ENCODE results near the gene MYO15A. TPM values are rescaled to one million over a fixed set of nuclear protein-coding genes. Genes with fewer than 3 reads are reported as not detected.

MYO15A gene
- total and polyA plus RNA-seq, 2 experiments from 2014 or later, result 1.0 to 2.2 TPM

GRCh38 chr17:18227635-18228034 lies 119.1 kb downstream of the MYO15A start:
- no peak for ATAC-seq
- no peaks in the 10 kb centered on the region for H3K9me3 Mint-ChIP-seq
- TF ChIP-seq ZNF114 (CRISPR knock-in tag; IDR thresholded peaks at IDR 0.05), result no peak
- TF ChIP-seq ZNF462 (CRISPR knock-in tag; IDR thresholded peaks at IDR 0.05), result no peak
- TF ChIP-seq STAT1 (IDR thresholded peaks at IDR 0.05; ENCODE audit: unreplicated experiment), result no peak
- Histone ChIP-seq H3K4me1 (ENCODE audit: insufficient read depth) (peaks cover 16% of the 10 kb centered on the region), H2AFZ (no peak overlapping the region), H3K27ac (ENCODE audit: low read depth) (no peak overlapping the region), H3F3A (replicated peaks; ENCODE audit: low read depth) (0 out of 2 replicates have a peak, but pooled peaks cover 3% of the 10 kb centered on the region), H4K20me1 (replicated peaks; ENCODE audit: insufficient read depth) (peaks cover 4% of the 10 kb centered on the region), H3K27me3 (ENCODE audit: insufficient read depth) (no peaks in the 10 kb centered on the region), H3K9me2 (ENCODE audit: insufficient read depth) (no peaks in the 10 kb centered on the region), H3K79me2 (replicated peaks; ENCODE audit: insufficient read depth) (peaks cover 58% of the 10 kb centered on the region), H3K4me2 (no peak overlapping the region), H3K4me3 (no peak overlapping the region), H3K36me3 (ENCODE audit: insufficient read depth) (no peaks in the 10 kb centered on the region)
- no peaks in the 10 kb centered on the region; the same call in 2 of the 3 replicates for H3K36me3 Mint-ChIP-seq (ENCODE audit: low read depth)
- peaks cover 15% of the 10 kb centered on the region for H3K27me3 Mint-ChIP-seq (ENCODE audit: insufficient read depth, low read depth, poor library complexity)
- peak overlapping the region; percentile 30; the same call in 2 of the 3 replicates for H3K4me3 Mint-ChIP-seq
- DNase-seq (ENCODE audit: low spot score), result no peak
- H3K4me1 Mint-ChIP-seq, result peaks cover 23% of the 10 kb centered on the region
- no peak overlapping the region; the same call in 1 of the 2 replicates for H3K27ac Mint-ChIP-seq

- 0 out of 2 replicates have a peak, but pooled peaks cover 3% of the 10 kb centered on the region for H3F3A ChIP-seq (replicated peaks; ENCODE audit: low read depth)
- H2AFZ ChIP-seq, result no peak overlapping the region
- Mint-ChIP-seq H3K4me1 (peaks cover 23% of the 10 kb centered on the region), H3K36me3 (ENCODE audit: low read depth) (no peaks in the 10 kb centered on the region; the same call in 2 of the 3 replicates), H3K27me3 (ENCODE audit: insufficient read depth, low read depth, poor library complexity) (peaks cover 15% of the 10 kb centered on the region), H3K9me3 (no peaks in the 10 kb centered on the region), H3K27ac (peak overlapping the region; percentile 12), H3K4me3 (peak overlapping the region; percentile 3; the same call in 1 of the 3 replicates)
- H3K36me3 ChIP-seq (ENCODE audit: insufficient read depth), result no peaks in the 10 kb centered on the region
- H3K79me2 ChIP-seq (replicated peaks; ENCODE audit: insufficient read depth), result peaks cover 58% of the 10 kb centered on the region
- no peak overlapping the region for H3K4me3 ChIP-seq
- H3K27ac ChIP-seq (ENCODE audit: low read depth), result no peak overlapping the region; the same call in 1 of the 2 replicates
- H3K9me2 ChIP-seq (ENCODE audit: insufficient read depth), result no peaks in the 10 kb centered on the region
- H4K20me1 ChIP-seq (replicated peaks; ENCODE audit: insufficient read depth), result peaks cover 4% of the 10 kb centered on the region
- H3K4me1 ChIP-seq (ENCODE audit: insufficient read depth), result peaks cover 16% of the 10 kb centered on the region
- H3K27me3 ChIP-seq (ENCODE audit: insufficient read depth), result no peaks in the 10 kb centered on the region
- DNase-seq (ENCODE audit: low spot score), result no peak
- no peak for ATAC-seq
- no peak overlapping the region for H3K4me2 ChIP-seq
- no peak for TF ChIP-seq CREB1 (CRISPR knock-in tag; IDR thresholded peaks at IDR 0.05; ENCODE audit: low read depth)
- TF ChIP-seq STAT1 (IDR thresholded peaks at IDR 0.05; ENCODE audit: unreplicated experiment), result no peak
- TF ChIP-seq EZH2phosphoT487 (IDR thresholded peaks at IDR 0.05; ENCODE audit: unreplicated experiment), result no peak
- no peak for TF ChIP-seq REST (IDR thresholded peaks at IDR 0.05; ENCODE audit: unreplicated experiment)
- TF ChIP-seq NANOG (IDR thresholded peaks at IDR 0.05; ENCODE audit: borderline replicate concordance), result no peak
- no peak for TF ChIP-seq ZNF114 (CRISPR knock-in tag; IDR thresholded peaks at IDR 0.05)
- TF ChIP-seq ZNF331 (CRISPR knock-in tag; IDR thresholded peaks at IDR 0.05; ENCODE audit: low read depth), result no peak
- no peak for TF ChIP-seq ETS1 (IDR thresholded peaks at IDR 0.05)
- no peak for TF ChIP-seq POLR2AphosphoS5 (IDR thresholded peaks at IDR 0.05; ENCODE audit: low read depth)
Measured at GRCh38 chr17:18228176-18228682, 119.7 kb downstream of the MYO15A start.

Measured in GM23338 (cell line).